Type B pancreatic cell (in vitro differentiated cells): Measurements from ENCODE around the gene NCK1. TPM values are rescaled to one million over a fixed set of nuclear protein-coding genes. Genes with fewer than 3 reads are reported as not detected.
"Not testable (repeated sequence)": the region's sequence is repeated elsewhere in the genome, so short reads cannot be mapped to it uniquely, and the experiment has no call there.

Experiments
- DNase-seq: peaks from one replicate; pipeline ENCODE4 v3.0.0; 2021; ENCODE audit warnings: mixed read lengths; ENCODE audit not compliant: unreplicated experiment; ENCODE audit errors: extremely low spot score
- H3K27ac Mint-ChIP-seq: 2 replicates; pipeline ENCODE4 v1.8.0; 2021; ENCODE audit warnings: mild to moderate bottlenecking, mixed read lengths
- H3K27me3 Mint-ChIP-seq: 2 replicates; pipeline ENCODE4 v1.8.0; 2021; ENCODE audit warnings: mixed read lengths
- H3K36me3 Mint-ChIP-seq: 2 replicates; pipeline ENCODE4 v1.8.0; 2021; ENCODE audit warnings: mixed read lengths
- H3K4me1 Mint-ChIP-seq: one replicate; pipeline ENCODE4 v1.8.0; 2021; ENCODE audit warnings: mixed read lengths; ENCODE audit not compliant: unreplicated experiment
- H3K4me3 Mint-ChIP-seq: 2 replicates; pipeline ENCODE4 v1.8.0; 2021; ENCODE audit warnings: mild to moderate bottlenecking, mixed read lengths
- H3K9me3 Mint-ChIP-seq: 2 replicates; pipeline ENCODE4 v1.8.0; 2021; ENCODE audit warnings: mixed read lengths
- total RNA-seq: library from RNA; stranded (reverse); gene quantifications from 2 replicates; pipeline ENCODE4 v1.2.1, GENCODE V29; 2021; ENCODE audit warnings: low replicate concordance
- TF ChIP-seq, protein P1 (sequence below): fragments of 200-600 bp; sonication (generic); conservative IDR thresholded peaks from 2 replicates; pipeline ENCODE4 v1.5.0; 2021; ENCODE audit warnings: antibody characterized with exemption, mild to moderate bottlenecking

Gene NCK1
- total RNA-seq, 1 donor from 2014 or later: 24.3 TPM

DNA sequence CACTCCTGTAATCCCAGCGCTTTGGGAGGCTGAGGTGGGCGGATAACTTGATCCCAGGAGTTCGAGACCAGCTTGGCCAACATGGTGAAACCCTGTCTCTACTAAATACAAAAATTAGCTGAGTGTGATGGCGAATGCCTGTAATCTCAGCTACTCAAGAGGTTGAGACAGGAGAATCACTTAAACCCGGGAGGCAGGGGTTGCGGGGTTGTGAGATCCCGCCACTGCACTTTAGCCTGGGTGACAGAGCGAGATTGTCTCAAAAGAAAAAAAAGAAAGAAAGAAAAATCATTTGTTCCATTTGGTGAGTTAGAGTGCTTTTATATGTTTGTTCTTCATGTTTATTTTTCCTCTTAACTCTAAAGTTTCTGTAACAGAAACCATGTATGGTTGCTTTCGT, 7.3 kb downstream of the NCK1 start:
- TF ChIP-seq, protein P1, sequence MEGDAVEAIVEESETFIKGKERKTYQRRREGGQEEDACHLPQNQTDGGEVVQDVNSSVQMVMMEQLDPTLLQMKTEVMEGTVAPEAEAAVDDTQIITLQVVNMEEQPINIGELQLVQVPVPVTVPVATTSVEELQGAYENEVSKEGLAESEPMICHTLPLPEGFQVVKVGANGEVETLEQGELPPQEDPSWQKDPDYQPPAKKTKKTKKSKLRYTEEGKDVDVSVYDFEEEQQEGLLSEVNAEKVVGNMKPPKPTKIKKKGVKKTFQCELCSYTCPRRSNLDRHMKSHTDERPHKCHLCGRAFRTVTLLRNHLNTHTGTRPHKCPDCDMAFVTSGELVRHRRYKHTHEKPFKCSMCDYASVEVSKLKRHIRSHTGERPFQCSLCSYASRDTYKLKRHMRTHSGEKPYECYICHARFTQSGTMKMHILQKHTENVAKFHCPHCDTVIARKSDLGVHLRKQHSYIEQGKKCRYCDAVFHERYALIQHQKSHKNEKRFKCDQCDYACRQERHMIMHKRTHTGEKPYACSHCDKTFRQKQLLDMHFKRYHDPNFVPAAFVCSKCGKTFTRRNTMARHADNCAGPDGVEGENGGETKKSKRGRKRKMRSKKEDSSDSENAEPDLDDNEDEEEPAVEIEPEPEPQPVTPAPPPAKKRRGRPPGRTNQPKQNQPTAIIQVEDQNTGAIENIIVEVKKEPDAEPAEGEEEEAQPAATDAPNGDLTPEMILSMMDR: no peak

DNA sequence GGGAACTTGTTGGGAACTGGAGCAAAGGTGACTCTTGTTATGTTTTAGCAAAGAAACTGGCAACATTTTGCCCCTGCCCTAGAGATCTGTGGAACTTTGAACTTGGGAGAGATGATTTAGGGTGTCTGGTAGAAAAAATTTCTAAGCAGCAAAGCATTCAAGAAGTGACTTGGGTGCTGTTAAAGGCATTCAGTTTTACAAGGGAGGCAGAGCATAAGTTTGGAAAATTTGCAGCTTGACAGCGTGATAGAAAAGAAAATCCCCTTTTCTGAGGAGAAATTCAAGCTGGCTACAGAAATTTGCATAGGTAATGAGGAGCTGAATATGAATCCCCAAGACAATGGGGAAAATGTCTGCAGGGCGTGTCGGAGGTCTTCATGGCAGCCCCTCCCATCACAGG, 10.2 kb downstream of the NCK1 start:
- not testable (repeated sequence) for H3K4me1 Mint-ChIP-seq, H3K27me3 Mint-ChIP-seq, DNase-seq, H3K4me3 Mint-ChIP-seq, H3K9me3 Mint-ChIP-seq, H3K27ac Mint-ChIP-seq
- H3K36me3 Mint-ChIP-seq: peaks cover 36% of the 10 kb centered on the region

More for the DNA sequence above, 7.3 kb downstream of the NCK1 start:
- Mint-ChIP-seq H3K4me3 (no peak overlapping the region), H3K36me3 (peaks cover 29% of the 10 kb centered on the region), H3K9me3 (no peaks in the 10 kb centered on the region), H3K27ac (no peak overlapping the region), H3K27me3 (no peaks in the 10 kb centered on the region), H3K4me1 (peaks cover 5% of the 10 kb centered on the region)
- DNase-seq: no peak

DNA sequence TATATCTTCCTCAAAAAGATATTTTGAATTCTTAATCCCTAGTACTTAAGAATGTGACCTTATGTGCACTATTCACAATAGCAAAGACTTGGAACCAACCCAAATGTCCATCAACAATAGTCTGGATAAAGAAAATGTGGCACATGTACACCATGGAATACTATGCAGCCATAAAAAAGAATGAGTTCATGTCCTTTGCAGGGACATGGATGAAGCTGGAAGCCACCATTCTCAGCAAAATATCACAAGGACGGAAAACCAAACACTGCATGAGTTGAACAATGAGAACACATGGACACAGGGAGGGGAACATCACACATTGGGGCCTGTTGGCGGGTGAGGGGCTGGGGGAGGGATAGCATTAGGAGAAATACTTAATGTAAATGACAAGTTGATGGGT, 17.5 kb downstream of the NCK1 start:
- Mint-ChIP-seq H3K36me3 (peaks cover 27% of the 10 kb centered on the region), H3K9me3 (peaks cover 15% of the 10 kb centered on the region)
- not testable (repeated sequence) for H3K27me3 Mint-ChIP-seq, DNase-seq, H3K4me1 Mint-ChIP-seq, H3K27ac Mint-ChIP-seq, H3K4me3 Mint-ChIP-seq

DNA sequence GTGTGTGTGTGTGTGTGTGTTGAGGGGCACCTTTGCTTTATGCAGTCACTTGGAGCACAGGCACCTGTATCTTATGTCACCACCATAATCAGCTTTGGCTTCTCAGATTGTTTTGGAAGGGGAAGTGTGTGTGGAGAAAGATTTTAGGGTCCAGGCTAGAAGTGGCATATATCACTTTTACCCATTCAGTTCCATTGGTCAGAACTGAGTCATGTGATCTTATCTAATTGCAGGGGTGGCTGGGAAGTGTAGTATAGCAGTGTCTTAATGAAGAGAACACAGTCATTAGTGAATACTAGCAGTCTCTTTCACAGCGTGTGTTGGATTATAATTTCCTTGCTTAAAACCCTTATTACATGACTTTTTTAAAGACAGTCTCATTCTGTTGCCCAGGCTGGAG, 20.6 kb downstream of the NCK1 start:
- no peak overlapping the region for H3K27ac Mint-ChIP-seq
- DNase-seq: no peak
- H3K27me3 Mint-ChIP-seq: no peaks in the 10 kb centered on the region
- H3K9me3 Mint-ChIP-seq: peaks cover 11% of the 10 kb centered on the region
- no peaks in the 10 kb centered on the region for H3K4me1 Mint-ChIP-seq
- TF ChIP-seq, protein P1: no peak
- H3K4me3 Mint-ChIP-seq: no peak overlapping the region
- peaks cover 19% of the 10 kb centered on the region for H3K36me3 Mint-ChIP-seq

DNA sequence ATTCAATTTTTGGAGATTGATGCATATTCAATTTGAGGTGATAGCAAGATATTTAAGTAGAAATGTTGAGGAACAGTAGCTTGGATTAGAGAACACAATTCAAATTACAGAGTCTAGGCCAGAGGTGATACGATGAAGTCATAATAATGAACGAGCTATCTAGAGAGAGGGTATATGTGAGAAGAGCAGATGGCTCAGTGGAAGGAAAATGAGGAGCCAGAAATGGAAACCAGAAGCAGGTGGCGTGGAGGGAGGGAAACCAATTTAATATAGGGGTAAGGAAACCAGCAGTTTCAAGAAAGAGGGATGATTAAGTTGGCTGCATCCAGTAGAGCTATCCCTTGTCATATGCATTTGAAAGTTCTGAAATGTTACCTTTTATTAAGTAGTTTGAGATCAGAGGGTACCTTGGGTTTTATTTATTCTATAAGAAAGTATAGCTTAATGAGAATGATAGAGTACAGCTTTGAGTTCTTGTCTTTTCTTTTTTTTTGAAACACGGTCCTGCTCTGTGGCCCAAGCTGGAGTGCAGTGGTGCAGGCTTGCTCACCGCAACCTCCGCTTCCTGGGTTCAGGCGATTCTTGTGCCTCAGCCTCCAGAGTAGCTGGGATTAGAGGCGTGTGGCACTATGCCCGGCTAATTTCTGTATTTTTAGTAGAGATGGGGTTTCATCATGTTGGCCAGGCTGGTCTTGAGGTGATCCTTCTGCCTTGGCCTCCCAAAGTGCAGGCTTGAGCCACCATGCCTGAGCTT, 22.1 kb downstream of the NCK1 start:
- Mint-ChIP-seq H3K4me3 (no peak overlapping the region), H3K27me3 (no peaks in the 10 kb centered on the region), H3K9me3 (no peaks in the 10 kb centered on the region), H3K4me1 (no peaks in the 10 kb centered on the region), H3K36me3 (peaks cover 14% of the 10 kb centered on the region), H3K27ac (no peak overlapping the region)
- TF ChIP-seq, protein P1: no peak
- no peak for DNase-seq

DNA sequence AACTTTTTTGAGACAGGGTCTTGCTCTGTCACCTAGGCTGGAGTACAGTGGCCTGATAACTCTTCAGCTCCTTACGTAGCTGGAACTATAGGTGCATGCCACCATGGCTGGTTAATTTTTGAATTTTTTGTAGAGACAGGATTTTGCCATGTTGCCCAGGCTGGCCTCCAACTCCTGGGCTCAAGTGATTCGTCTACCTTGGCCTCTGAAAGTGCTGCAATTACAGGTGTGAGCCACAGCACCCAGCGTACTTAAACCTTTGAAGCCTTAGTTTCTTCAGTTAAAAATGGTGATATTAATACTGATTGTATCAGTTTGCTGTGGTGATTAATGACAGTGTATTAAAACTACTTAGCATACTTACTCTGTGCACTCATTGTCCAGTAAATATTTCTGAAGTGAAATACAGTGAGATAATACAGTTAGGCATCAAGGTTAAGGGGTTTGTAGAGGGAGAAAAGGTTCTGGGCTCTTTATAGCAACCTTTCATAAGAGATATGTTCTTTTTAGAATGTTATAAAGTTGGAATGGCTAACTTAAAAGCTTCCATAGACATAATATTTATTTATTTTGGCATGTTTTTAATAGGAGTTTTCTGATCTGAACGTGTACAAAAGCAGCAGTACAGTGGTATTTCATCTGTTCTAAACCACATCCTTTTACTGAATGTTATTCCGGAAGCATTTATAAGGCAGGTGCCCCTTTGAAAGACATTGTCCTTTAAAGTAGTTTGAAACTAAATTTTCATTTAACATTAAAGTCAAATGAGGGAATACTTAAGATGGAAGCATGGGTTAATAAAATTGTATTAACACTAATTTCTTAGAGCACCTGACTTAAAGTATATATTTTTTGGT, 23.6 kb downstream of the NCK1 start:
- peaks cover 19% of the 10 kb centered on the region for H3K36me3 Mint-ChIP-seq
- H3K4me3 Mint-ChIP-seq: no peak overlapping the region
- TF ChIP-seq, protein P1: no peak
- H3K9me3 Mint-ChIP-seq: peaks cover under 1% of the 10 kb centered on the region
- DNase-seq: no peak
- no peak overlapping the region for H3K27ac Mint-ChIP-seq
- H3K27me3 Mint-ChIP-seq: no peaks in the 10 kb centered on the region
- H3K4me1 Mint-ChIP-seq: no peaks in the 10 kb centered on the region
